GM12878 (cell line): Measurements from ENCODE around the gene CYS1. TPM values are rescaled to one million over a fixed set of nuclear protein-coding genes. Genes with fewer than 3 reads are reported as not detected.

ENCODE experiments used
- ATAC-seq: fragments of 200-7000 bp; cut with Tn5 transposase; 3 replicates; pipeline ENCODE4 v1.9.1; 2020; ENCODE audit warnings: mild to moderate bottlenecking, moderate library complexity
- Bru-seq: library from RNA; stranded (reverse); fragments of 400-500 nt; gene quantifications from one replicate; lab custom pipeline; 2021; lab: Mats Ljungman, UMichigan
- BruChase-seq, 2 experiments: library from RNA; stranded (reverse); fragments of 400-500 nt; gene quantifications; one replicate each; lab custom pipeline; 2021; lab: Mats Ljungman, UMichigan
- BruUV-seq: library from RNA; stranded (reverse); fragments of 400-500 nt; replicated peaks from 2 replicates; lab custom pipeline; 2021; lab: Mats Ljungman, UMichigan
- CTCF ChIA-PET: fragments of 300-600 bp; sonication (Branson Sonifier 250); formaldehyde crosslinking; extraction: SDS; loops from one replicate; lab custom pipeline; 2021; ENCODE audit warnings: inconsistent platforms; lab: Yijun Ruan, JAX
- POLR2A ChIA-PET: fragments of 350-600 bp; formaldehyde crosslinking; extraction: SDS; loops from one replicate; lab custom pipeline; 2021; ENCODE audit warnings: inconsistent platforms; lab: Charles Lee
- RAD21 ChIA-PET: fragments of 300-600 bp; sonication (Branson Sonifier 250); formaldehyde crosslinking; loops from one replicate; lab custom pipeline; 2023; ENCODE audit warnings: antibody characterized with exemption; ENCODE audit not compliant: unreplicated experiment; lab: Charles Lee
- SMC1A ChIA-PET: fragments of 300-600 bp; sonication (Branson Sonifier 250); formaldehyde crosslinking; loops from one replicate; lab custom pipeline; 2023; ENCODE audit not compliant: unreplicated experiment, uncharacterized antibody; lab: Charles Lee
- DNase-seq: peaks from one replicate; pipeline ENCODE4 v3.0.0-alpha.2; 2011; ENCODE audit warnings: low read depth, low spot score
- FAIRE-seq: peaks from 3 replicates; lab custom pipeline; 2011; peaks lifted over from hg19 to GRCh38; lab: Jason Lieb, UNC
- H2AFZ ChIP-seq: 2 replicates; pipeline ENCODE4 v1.6.0; 2011; ENCODE audit warnings: low read depth, low read length, control low read depth; ENCODE audit not compliant: control insufficient read depth
- H3K27ac ChIP-seq: 2 replicates; pipeline ENCODE4 v1.5.1; 2011; ENCODE audit warnings: control low read depth; ENCODE audit not compliant: control insufficient read depth, insufficient read depth
- H3K27me3 ChIP-seq, 2 experiments: replicated peaks in 1 of 2; 2 replicates each; pipeline versions ENCODE4 v1.6.0 to v1.6.1; 2011; ENCODE audit warnings: low read length in 1 of 2; ENCODE audit not compliant: control insufficient read depth in 2 of 2, insufficient read depth in 2 of 2
- H3K36me3 ChIP-seq, 2 experiments: 2 replicates each; pipeline ENCODE4 v1.5.1; 2011; ENCODE audit warnings: low read length in 1 of 2; ENCODE audit not compliant: control insufficient read depth in 2 of 2, insufficient read depth in 2 of 2
- H3K4me1 ChIP-seq: 2 replicates; pipeline ENCODE4 v1.6.1; 2011; ENCODE audit warnings: mild to moderate bottlenecking, low read length, moderate library complexity, mixed read lengths; ENCODE audit not compliant: control insufficient read depth, insufficient read depth
- H3K4me2 ChIP-seq: 2 replicates; pipeline ENCODE4 v1.6.0; 2011; ENCODE audit warnings: control low read depth; ENCODE audit not compliant: control insufficient read depth, insufficient read depth
- H3K4me3 ChIP-seq: fragments of 200-600 bp; sonication (generic); 2 replicates; pipeline ENCODE4 v1.5.1; 2016
- H3K79me2 ChIP-seq: 2 replicates; pipeline ENCODE4 v1.6.0; 2011; ENCODE audit warnings: low read length; ENCODE audit not compliant: control insufficient read depth, insufficient read depth
- H3K9ac ChIP-seq: 2 replicates; pipeline ENCODE4 v1.8.0; 2011; ENCODE audit warnings: low read length, control low read depth, mixed read lengths; ENCODE audit not compliant: control insufficient read depth, insufficient read depth
- H3K9me3 ChIP-seq: replicated peaks from 3 replicates; pipeline ENCODE4 v1.5.1; 2011; ENCODE audit warnings: mild to moderate bottlenecking, low read length; ENCODE audit not compliant: control insufficient read depth, insufficient read depth
- H4K20me1 ChIP-seq: 2 replicates; pipeline ENCODE4 v1.6.0; 2011; ENCODE audit not compliant: control insufficient read depth, insufficient read depth
- BACH1 ChIP-seq: fragments of 450-650 bp; IDR thresholded peaks from 2 replicates; pipeline ENCODE4 v1.6.1; 2017; ENCODE audit warnings: mild to moderate bottlenecking, borderline replicate concordance
- DPF2 ChIP-seq: fragments of 450-650 bp; IDR thresholded peaks from 2 replicates; pipeline ENCODE4 v1.6.1; 2017; ENCODE audit warnings: mild to moderate bottlenecking
- EGR1 ChIP-seq, 2 experiments: IDR thresholded peaks; 1 replicate in 1 of 2; 2 replicates in 1 of 2; pipeline ENCODE4 v1.6.1; 2011 to 2012; ENCODE audit warnings: low read depth in 2 of 2, low read length in 2 of 2, borderline replicate concordance in 1 of 2, mild to moderate bottlenecking in 1 of 2, moderate library complexity in 1 of 2
- GATAD2B ChIP-seq: fragments of 450-650 bp; conservative IDR thresholded peaks from 2 replicates; pipeline ENCODE4 v1.6.1; 2017; ENCODE audit warnings: low read depth, mild to moderate bottlenecking, moderate library complexity
- HDAC6 ChIP-seq: fragments of 200-600 bp; sonication (generic); IDR thresholded peaks from one replicate; pipeline ENCODE4 v1.8.0; 2017; ENCODE audit warnings: antibody characterized with exemption; ENCODE audit not compliant: unreplicated experiment
- IKZF1 ChIP-seq: fragments of 450-650 bp; conservative IDR thresholded peaks from 2 replicates; pipeline ENCODE4 v1.6.1; 2017; ENCODE audit warnings: antibody characterized with exemption, mild to moderate bottlenecking
- KAT2A ChIP-seq: conservative IDR thresholded peaks from 2 replicates; pipeline ENCODE4 v1.6.1; 2011; ENCODE audit warnings: low read depth, low read length; ENCODE audit not compliant: control insufficient read depth
- POLR2A ChIP-seq: IDR thresholded peaks from 2 replicates; pipeline ENCODE4 v1.6.1; 2011; ENCODE audit warnings: low read depth, mild to moderate bottlenecking, low read length
- RAD21 ChIP-seq: IDR thresholded peaks from 2 replicates; pipeline ENCODE4 v1.6.1; 2011; ENCODE audit warnings: mild to moderate bottlenecking, low read depth, low read length, moderate library complexity; ENCODE audit not compliant: insufficient read depth
- SMARCA5 ChIP-seq: fragments of 450-650 bp; IDR thresholded peaks from 2 replicates; pipeline ENCODE4 v1.6.1; 2017; ENCODE audit warnings: mild to moderate bottlenecking
- SMC3 ChIP-seq: IDR thresholded peaks from 2 replicates; pipeline ENCODE4 v1.6.1; 2011; ENCODE audit warnings: low read length, improper control_type of control experiment, borderline replicate concordance
- ZNF217 ChIP-seq: fragments of 450-650 bp; IDR thresholded peaks from 2 replicates; pipeline ENCODE4 v1.6.1; 2017; ENCODE audit warnings: antibody characterized with exemption, mild to moderate bottlenecking
- WGBS: methylation state at CpG from one replicate; pipeline ENCODE4 v1.1.6; 2016; ENCODE audit warnings: low lambda C conversion rate; ENCODE audit not compliant: insufficient replicate concordance, insufficient coverage; ENCODE audit errors: missing lambda C conversion rate; 5-methylcytosine and 5-hydroxymethylcytosine counted together
- in situ Hi-C: fragments of 300-500 bp; cut with MboI; formaldehyde crosslinking; loops from 9 replicates; pipeline ENCODE4 v1.14.3; 2018; ENCODE audit warnings: mixed read lengths
- intact Hi-C: fragments of 100-400 bp; cut with micrococcal nuclease; formaldehyde crosslinking; loops from one replicate; pipeline ENCODE4 v1.14.2; 2022; ENCODE audit not compliant: unreplicated experiment
- long read RNA-seq, 2 experiments: library from polyadenylated mRNA; unstranded; transcript quantifications; one replicate each; pipeline ENCODE4 v2.0.0, GENCODE V29; 2019 to 2020
- polyA minus RNA-seq, 3 experiments: library from RNA; depleted of rRNA, polyadenylated mRNA; stranded (reverse); fragments of >200 nt; gene quantifications; 2 replicates each; pipeline ENCODE4 v1.2.3, GENCODE V29; 2011
- polyA plus RNA-seq, 11 experiments: library from polyadenylated mRNA; depleted of rRNA in 4 of 11; unstranded in 6 of 11; stranded (reverse) in 5 of 11; fragments of >200 nt; fragmentation: Nextera tagmentation in 4 of 11; fragmentation: Illumina TruSeq in 1 of 11; extraction: Ambion mirVana in 4 of 11; extraction: Trizol in 1 of 11; gene quantifications; 1 replicate in 1 of 11; 2 replicates in 10 of 11; pipeline versions ENCODE4 v1.2.1 to v1.2.3, GENCODE V29; 2011 to 2016; ENCODE audit warnings: inconsistent platforms in 2 of 11, missing spikeins in 2 of 11, low read depth in 1 of 11
- total RNA-seq, 4 experiments: library from RNA; depleted of rRNA in 3 of 4; stranded (reverse); fragments of >200 nt in 3 of 4; fragmentation: Illumina TruSeq in 1 of 4; extraction: Trizol in 1 of 4; gene quantifications; 2 replicates each; pipeline versions ENCODE4 v1.2.1 to v1.2.3, GENCODE V29; 2013 to 2021
- TF ChIP-seq, protein P1 (sequence below), 3 experiments: IDR thresholded peaks in 2 of 3; conservative IDR thresholded peaks in 1 of 3; 2 replicates each; pipeline ENCODE4 v1.5.1; 2011; ENCODE audit warnings: low read depth in 3 of 3, low read length in 3 of 3, mild to moderate bottlenecking in 3 of 3, control low read depth in 2 of 3, moderate library complexity in 2 of 3, inconsistent platforms in 1 of 3, mixed read lengths in 1 of 3; ENCODE audit not compliant: control insufficient read depth in 2 of 3, insufficient read depth in 1 of 3; ENCODE audit errors: extremely low read depth in 1 of 3
- TF ChIP-seq, protein P2 (sequence below): fragments of 450-650 bp; IDR thresholded peaks from 2 replicates; pipeline ENCODE4 v1.6.1; 2017; ENCODE audit warnings: borderline replicate concordance

The CYS1 gene, protein sequence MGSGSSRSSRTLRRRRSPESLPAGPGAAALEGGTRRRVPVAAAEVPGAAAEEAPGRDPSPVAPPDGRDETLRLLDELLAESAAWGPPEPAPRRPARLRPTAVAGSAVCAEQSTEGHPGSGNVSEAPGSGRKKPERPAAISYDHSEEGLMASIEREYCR
- total RNA-seq (2013; cell fraction: nucleolus; rRNA removed) = 2.1 and 2.7 TPM in 2 replicates
- total RNA-seq (2014; rRNA removed) = 5.8 and 7.5 TPM in 2 replicates
- 2.8 and 3.0 TPM in 2 replicates for total RNA-seq (2014; rRNA removed; fragmentation: Illumina TruSeq; extraction: Trizol)
- total RNA-seq (2021) = 5.8 and 6.4 TPM in 2 replicates
- polyA plus RNA-seq (2011; ENCODE audit: low read depth) = 1.5 TPM
- polyA plus RNA-seq (2011; rRNA removed) = 2.7 and 4.2 TPM in 2 replicates
- polyA plus RNA-seq (2011; cell fraction: cytosol; rRNA removed) = 5.6 and 9.3 TPM in 2 replicates
- polyA plus RNA-seq (2011; cell fraction: nucleus; rRNA removed) = 4.6 and 5.1 TPM in 2 replicates
- polyA plus RNA-seq (2012) = 3.4 and 5.3 TPM in 2 replicates
- polyA plus RNA-seq (2014; fragmentation: Illumina TruSeq; extraction: Trizol) = 0.76 and 2.1 TPM in 2 replicates
- polyA plus RNA-seq (2014; fragmentation: Nextera tagmentation; extraction: Ambion mirVana) = under 1 TPM; 0.35 to 0.90 TPM
- 4.8 and 5.1 TPM in 2 replicates for polyA plus RNA-seq (2014; rRNA removed)
- 1 to 10 TPM in 1 of 2 experiments, under 1 TPM in 1; 0.96 to 1.3 TPM for polyA plus RNA-seq (2016; fragmentation: Nextera tagmentation; extraction: Ambion mirVana)
- 1.5 and 6.0 TPM in 2 replicates for polyA minus RNA-seq (2011; rRNA and poly(A)+ RNA removed)
- 2.1 and 3.9 TPM in 2 replicates for polyA minus RNA-seq (2011; cell fraction: cytosol; rRNA and poly(A)+ RNA removed)
- 1.5 and 2.4 TPM in 2 replicates for polyA minus RNA-seq (2011; cell fraction: nucleus; rRNA and poly(A)+ RNA removed)
- Bru-seq, nascent RNA = percentile 68 among the genes with signal in this experiment
- BruChase-seq, experiment 1, labeled RNA remaining after a 6-hour chase = percentile 64 among the genes with signal in this experiment
- percentile 61 among the genes with signal in this experiment for BruChase-seq, experiment 2, labeled RNA remaining after a 2-hour chase
- long read RNA-seq, experiment 1, partial matches to known transcripts = 0 of 4 reads
- long read RNA-seq, experiment 1, other reads (novel, unspliced or antisense) = 2 of 4 reads
- long read RNA-seq, experiment 2, partial matches to known transcripts = 0 of 4 reads
- long read RNA-seq, experiment 2, other reads (novel, unspliced or antisense) = 3 of 4 reads

DNA sequence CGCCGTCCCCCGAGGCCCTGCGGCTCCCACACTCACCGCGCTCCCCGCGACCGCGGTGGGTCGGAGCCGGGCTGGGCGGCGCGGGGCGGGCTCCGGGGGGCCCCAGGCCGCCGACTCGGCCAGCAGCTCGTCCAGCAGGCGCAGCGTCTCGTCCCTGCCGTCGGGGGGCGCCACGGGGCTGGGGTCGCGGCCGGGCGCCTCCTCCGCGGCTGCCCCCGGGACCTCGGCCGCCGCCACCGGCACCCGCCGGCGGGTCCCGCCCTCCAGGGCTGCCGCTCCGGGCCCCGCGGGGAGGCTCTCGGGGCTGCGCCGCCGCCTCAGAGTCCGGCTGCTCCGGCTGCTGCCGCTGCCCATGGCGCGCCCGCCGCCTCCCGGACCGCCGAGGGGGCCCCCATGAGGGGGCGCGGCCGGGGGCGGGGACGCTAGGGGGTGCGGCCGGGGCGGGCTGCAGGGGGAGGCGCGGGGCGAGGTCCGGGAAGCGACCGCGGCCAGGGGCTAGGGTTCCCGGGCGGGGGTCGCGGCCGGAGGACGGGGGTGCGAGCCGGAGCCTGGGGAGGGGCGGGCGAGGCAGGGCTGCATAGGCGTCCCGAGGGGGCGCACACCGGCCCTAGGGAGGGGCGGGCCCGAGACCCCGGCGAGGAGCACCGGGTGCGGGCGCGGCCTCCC lies at the start of gene CYS1:
Gene CYS1 (minus strand): TSS at position 542 of the 666 bp plus-strand sequence. CDS start 188 bp downstream, at position 354.
- no peaks in the 10 kb centered on the region for H3K27me3 ChIP-seq
- H3K9me3 ChIP-seq = no peaks in the 10 kb centered on the region
- peak within 1 kb of the TSS; percentile 6; the same call in 1 of the 2 replicates for H2AFZ ChIP-seq
- no peaks in the 10 kb centered on the region for H3K36me3 ChIP-seq
- in situ Hi-C loops (loop anchor here (5.0 kb wide), 1 partner anchor 357 kb away; no protein-coding TSS in a partner anchor), intact Hi-C loops (loop anchor here (1.0 kb wide), 1 partner anchor 365 kb away; no protein-coding TSS in a partner anchor)
- no peaks in the 10 kb centered on the region for H4K20me1 ChIP-seq
- peak within 1 kb of the TSS; percentile 52 for H3K9ac ChIP-seq
- ChIA-PET SMC1A (interaction anchor here (1.2 to 13.9 kb wide), 8 partner anchors 8 to 329 kb away, joined by 3 to 236 read pairs (median 14); no protein-coding TSS in a partner anchor), CTCF (interaction anchor here (1.3 to 22.8 kb wide), 7 partner anchors 17 to 329 kb away, joined by 3 to 983 read pairs (median 15); no protein-coding TSS in a partner anchor), POLR2A (interaction anchor here (1.0 to 5.8 kb wide), 4 partner anchors 11 to 366 kb away, joined by 3 to 73 read pairs (median 12); no protein-coding TSS in a partner anchor), RAD21 (interaction anchor here (0.8 to 13.2 kb wide), 8 partner anchors 11 to 368 kb away, joined by 3 to 216 read pairs (median 22); partner anchors contain the start of genes ODC1 and RRM2)
- BruUV-seq = no TSS peak
- H3K4me3 ChIP-seq = peak within 1 kb of the TSS; percentile 57
- DNase-seq (no peak), FAIRE-seq (no peak), ATAC-seq (peak; percentile 41)
- peak within 1 kb of the TSS; percentile 66 for H3K4me2 ChIP-seq
- H3K79me2 ChIP-seq = no peaks in the 10 kb centered on the region; the same call in 1 of the 2 replicates
- peaks cover 50% of the 10 kb centered on the region for H3K4me1 ChIP-seq
- H3K27ac ChIP-seq = peak within 1 kb of the TSS; percentile 57
- 0% methylated on average over 34 of the region's 98 CpGs for WGBS
- TF ChIP-seq RAD21 (peak; percentile 30; the same call in 1 of the 2 replicates), IKZF1 (peak; percentile 66), POLR2A (peak; percentile 17; the same call in 1 of the 2 replicates), EGR1 (IDR thresholded peaks at IDR 0.05; ENCODE audit: borderline replicate concordance in 1 of 2, low read depth in 2 of 2, low read length in 2 of 2) (peak in 1 of 2 experiments; percentile 50; a peak in 1 of 3 replicates), SMARCA5 (peak; percentile 90), HDAC6 (peak; percentile 10), SMC3 (peak; percentile 25; the same call in 1 of the 2 replicates), KAT2A (no peak), BACH1 (peak; percentile 76), GATAD2B (peak; percentile 94), ZNF217 (0 out of 2 replicates have a peak, but pooled peaks have one; percentile 32), DPF2 (peak; percentile 28; the same call in 1 of the 2 replicates)
- TF ChIP-seq, protein P1, sequence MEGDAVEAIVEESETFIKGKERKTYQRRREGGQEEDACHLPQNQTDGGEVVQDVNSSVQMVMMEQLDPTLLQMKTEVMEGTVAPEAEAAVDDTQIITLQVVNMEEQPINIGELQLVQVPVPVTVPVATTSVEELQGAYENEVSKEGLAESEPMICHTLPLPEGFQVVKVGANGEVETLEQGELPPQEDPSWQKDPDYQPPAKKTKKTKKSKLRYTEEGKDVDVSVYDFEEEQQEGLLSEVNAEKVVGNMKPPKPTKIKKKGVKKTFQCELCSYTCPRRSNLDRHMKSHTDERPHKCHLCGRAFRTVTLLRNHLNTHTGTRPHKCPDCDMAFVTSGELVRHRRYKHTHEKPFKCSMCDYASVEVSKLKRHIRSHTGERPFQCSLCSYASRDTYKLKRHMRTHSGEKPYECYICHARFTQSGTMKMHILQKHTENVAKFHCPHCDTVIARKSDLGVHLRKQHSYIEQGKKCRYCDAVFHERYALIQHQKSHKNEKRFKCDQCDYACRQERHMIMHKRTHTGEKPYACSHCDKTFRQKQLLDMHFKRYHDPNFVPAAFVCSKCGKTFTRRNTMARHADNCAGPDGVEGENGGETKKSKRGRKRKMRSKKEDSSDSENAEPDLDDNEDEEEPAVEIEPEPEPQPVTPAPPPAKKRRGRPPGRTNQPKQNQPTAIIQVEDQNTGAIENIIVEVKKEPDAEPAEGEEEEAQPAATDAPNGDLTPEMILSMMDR (IDR thresholded peaks at IDR 0.05 in 2 of 3, conservative IDR thresholded peaks at IDR 0.05 in 1 of 3; ENCODE audit: control insufficient read depth in 2 of 3, extremely low read depth in 1 of 3, insufficient read depth in 1 of 3, low read depth in 3 of 3, low read length in 3 of 3) = peak in 2 of 3 experiments; percentile 28 to 55; a peak in 3 of 6 replicates
- TF ChIP-seq, protein P2, sequence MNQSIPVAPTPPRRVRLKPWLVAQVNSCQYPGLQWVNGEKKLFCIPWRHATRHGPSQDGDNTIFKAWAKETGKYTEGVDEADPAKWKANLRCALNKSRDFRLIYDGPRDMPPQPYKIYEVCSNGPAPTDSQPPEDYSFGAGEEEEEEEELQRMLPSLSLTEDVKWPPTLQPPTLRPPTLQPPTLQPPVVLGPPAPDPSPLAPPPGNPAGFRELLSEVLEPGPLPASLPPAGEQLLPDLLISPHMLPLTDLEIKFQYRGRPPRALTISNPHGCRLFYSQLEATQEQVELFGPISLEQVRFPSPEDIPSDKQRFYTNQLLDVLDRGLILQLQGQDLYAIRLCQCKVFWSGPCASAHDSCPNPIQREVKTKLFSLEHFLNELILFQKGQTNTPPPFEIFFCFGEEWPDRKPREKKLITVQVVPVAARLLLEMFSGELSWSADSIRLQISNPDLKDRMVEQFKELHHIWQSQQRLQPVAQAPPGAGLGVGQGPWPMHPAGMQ = no peak
